BJ (cell line): ENCODE measurements around the gene SBF1. TPM values are rescaled to one million over a fixed set of nuclear protein-coding genes. Genes with fewer than 3 reads are reported as not detected.

Source experiments
- CTCF ChIA-PET: fragments of 350-600 bp; formaldehyde crosslinking; extraction: SDS; loops from one replicate; lab custom pipeline; 2021; ENCODE audit warnings: antibody characterized with exemption, inconsistent platforms; lab: Yijun Ruan, JAX
- POLR2A ChIA-PET: fragments of 300-600 bp; sonication (Branson Sonifier 250); formaldehyde crosslinking; extraction: SDS; loops from one replicate; lab custom pipeline; 2021; ENCODE audit warnings: antibody characterized with exemption; lab: Charles Lee
- DNase-seq: peaks from one replicate; pipeline ENCODE4 v3.0.0-alpha.2; 2011; ENCODE audit warnings: low read depth
- H3K27me3 ChIP-seq: 2 replicates; pipeline ENCODE4 v1.6.0; 2011; ENCODE audit warnings: low read length; ENCODE audit not compliant: control insufficient read depth, insufficient read depth
- H3K36me3 ChIP-seq: 2 replicates; pipeline ENCODE4 v1.5.1; 2011; ENCODE audit warnings: low read length; ENCODE audit not compliant: control insufficient read depth, insufficient read depth
- H3K4me3 ChIP-seq: 2 replicates; pipeline ENCODE4 v1.5.1; 2011; ENCODE audit warnings: low read depth, mild to moderate bottlenecking, control low read depth, low read length
- polyA plus RNA-seq: library from polyadenylated mRNA; depleted of rRNA; stranded (reverse); fragments of >200 nt; gene quantifications from 2 replicates; pipeline ENCODE4 v1.2.3, GENCODE V29; 2011
- TF ChIP-seq, protein P1 (sequence below): IDR thresholded peaks from 2 replicates; pipeline ENCODE4 v1.5.1; 2011; ENCODE audit warnings: low read depth, mild to moderate bottlenecking, control low read depth, inconsistent platforms, low read length, moderate library complexity; ENCODE audit not compliant: insufficient read depth

The SBF1 gene
- polyA plus RNA-seq, 1 experiment: 34.7 TPM

DNA sequence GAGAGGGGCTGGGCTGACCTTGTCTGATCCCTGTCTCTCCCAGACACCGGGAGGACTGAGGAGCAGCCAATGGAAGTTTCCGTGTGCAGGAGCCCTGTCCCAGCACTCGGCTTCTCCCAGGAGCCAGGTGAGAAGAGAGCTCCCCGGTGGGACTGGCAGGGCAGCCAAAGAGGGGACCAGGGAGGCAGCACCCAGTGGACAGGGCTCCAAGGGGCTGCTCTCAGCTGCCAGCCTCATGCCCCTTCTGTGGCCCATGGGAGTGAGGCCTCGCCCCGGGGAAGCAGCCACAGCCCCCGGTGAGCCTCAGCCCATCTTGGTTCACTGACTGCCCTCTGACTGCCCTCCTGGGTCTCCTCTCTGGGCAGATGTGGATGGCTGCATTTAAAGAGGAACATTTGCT is 43.8 kb upstream of the SBF1 start:
- Histone ChIP-seq H3K4me3 (no peak overlapping the region), H3K27me3 (no peaks in the 10 kb centered on the region), H3K36me3 (peaks cover 28% of the 10 kb centered on the region)
- CTCF ChIA-PET: interaction anchor here (1.3 to 1.7 kb wide), 2 partner anchors 27 to 102 kb away, joined by 3 to 4 read pairs; partner anchors contain the start of gene KLHDC7B
- POLR2A ChIA-PET: no interaction called here
- TF ChIP-seq, protein P1, sequence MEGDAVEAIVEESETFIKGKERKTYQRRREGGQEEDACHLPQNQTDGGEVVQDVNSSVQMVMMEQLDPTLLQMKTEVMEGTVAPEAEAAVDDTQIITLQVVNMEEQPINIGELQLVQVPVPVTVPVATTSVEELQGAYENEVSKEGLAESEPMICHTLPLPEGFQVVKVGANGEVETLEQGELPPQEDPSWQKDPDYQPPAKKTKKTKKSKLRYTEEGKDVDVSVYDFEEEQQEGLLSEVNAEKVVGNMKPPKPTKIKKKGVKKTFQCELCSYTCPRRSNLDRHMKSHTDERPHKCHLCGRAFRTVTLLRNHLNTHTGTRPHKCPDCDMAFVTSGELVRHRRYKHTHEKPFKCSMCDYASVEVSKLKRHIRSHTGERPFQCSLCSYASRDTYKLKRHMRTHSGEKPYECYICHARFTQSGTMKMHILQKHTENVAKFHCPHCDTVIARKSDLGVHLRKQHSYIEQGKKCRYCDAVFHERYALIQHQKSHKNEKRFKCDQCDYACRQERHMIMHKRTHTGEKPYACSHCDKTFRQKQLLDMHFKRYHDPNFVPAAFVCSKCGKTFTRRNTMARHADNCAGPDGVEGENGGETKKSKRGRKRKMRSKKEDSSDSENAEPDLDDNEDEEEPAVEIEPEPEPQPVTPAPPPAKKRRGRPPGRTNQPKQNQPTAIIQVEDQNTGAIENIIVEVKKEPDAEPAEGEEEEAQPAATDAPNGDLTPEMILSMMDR: no peak
- DNase-seq: no peak

GRCh38 chr22:50517495-50518260 is 42.8 kb upstream of the SBF1 start:
- Histone ChIP-seq H3K4me3 (no peak overlapping the region), H3K27me3 (no peaks in the 10 kb centered on the region), H3K36me3 (peaks cover 19% of the 10 kb centered on the region)
- ChIA-PET POLR2A (no interaction called here), CTCF (interaction anchor here (1.7 to 4.2 kb wide), 2 partner anchors 8 to 103 kb away, joined by 4 to 22 read pairs; partner anchors contain the start of gene SCO2)
- no peak for DNase-seq
- TF ChIP-seq, protein P1: no peak

DNA sequence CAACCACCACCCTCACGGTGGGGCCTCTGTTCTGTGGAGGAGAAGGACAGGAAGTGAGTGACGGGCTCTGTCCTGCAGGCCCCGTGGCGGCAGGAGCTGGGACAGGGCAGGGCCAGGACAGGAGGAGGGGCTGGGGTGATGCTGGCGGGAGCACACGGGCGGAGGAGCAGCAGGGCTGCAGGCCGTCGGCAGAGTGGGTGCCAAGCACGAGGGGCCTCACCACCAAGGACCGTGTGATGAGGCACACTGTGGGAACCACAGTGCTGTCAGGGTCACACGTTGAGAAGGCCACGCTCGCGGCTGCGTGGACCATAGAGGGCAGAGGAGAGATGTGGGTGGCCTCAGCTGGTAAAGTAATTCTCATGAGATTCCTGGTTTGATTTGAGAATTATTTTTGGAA is 42.1 kb upstream of the SBF1 start:
- Histone ChIP-seq H3K36me3 (peaks cover 12% of the 10 kb centered on the region), H3K4me3 (no peak overlapping the region), H3K27me3 (no peaks in the 10 kb centered on the region)
- POLR2A ChIA-PET: no interaction called here
- DNase-seq: no peak
- TF ChIP-seq, protein P1: no peak
- CTCF ChIA-PET: interaction anchor here (1.7 to 4.2 kb wide), 2 partner anchors 8 to 104 kb away, joined by 4 to 22 read pairs; partner anchors contain the start of gene SCO2

- H3K36me3 ChIP-seq: peaks cover 9% of the 10 kb centered on the region
- ChIA-PET CTCF (interaction anchor here (1.5 to 4.2 kb wide), 2 partner anchors 9 to 19 kb away, joined by 4 to 22 read pairs; partner anchors contain the start of gene SCO2), POLR2A (no interaction called here)
- no peaks in the 10 kb centered on the region for H3K27me3 ChIP-seq
- H3K4me3 ChIP-seq: no peak overlapping the region
- TF ChIP-seq, protein P1: no peak
- no peak for DNase-seq
Observed at GRCh38 chr22:50516068-50516467, 41.2 kb upstream of the SBF1 start.

- no peak overlapping the region for H3K4me3 ChIP-seq
- TF ChIP-seq, protein P1: no peak
- no peaks in the 10 kb centered on the region for H3K27me3 ChIP-seq
- POLR2A ChIA-PET: no interaction called here
- peaks cover 4% of the 10 kb centered on the region for H3K36me3 ChIP-seq
- CTCF ChIA-PET: no interaction called here
- DNase-seq: no peak
Observed at GRCh38 chr22:50513175-50513574, 38.3 kb upstream of the SBF1 start.
